HG02623 (cell line): ENCODE data around the gene CSPG5.

Experiments
- ATAC-seq: cut with Tn5 transposase; IDR thresholded peaks from one replicate; pipeline ENCODE4 v1.9.1; 2021; ENCODE audit warnings: moderate library complexity; ENCODE audit not compliant: unreplicated experiment

Gene CSPG5

DNA sequence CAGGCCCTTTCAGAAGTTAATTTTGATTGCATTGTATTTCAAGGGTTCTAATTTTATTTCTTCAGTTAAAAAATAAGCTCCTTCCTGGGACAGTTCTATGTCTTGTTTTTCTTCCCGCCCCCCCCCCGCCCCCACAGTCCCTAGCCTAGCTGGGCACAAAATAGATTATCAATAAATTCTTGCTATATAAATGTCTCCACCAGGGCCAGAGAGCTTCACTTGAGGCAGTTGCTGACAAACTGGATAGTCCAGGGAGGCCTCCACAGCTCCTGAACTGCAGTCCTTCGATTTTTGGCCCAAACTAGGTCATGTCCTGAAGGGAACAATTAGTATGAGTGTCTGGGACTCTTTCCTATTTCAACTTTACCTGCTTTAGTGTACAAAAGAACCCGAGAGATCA lies 9.9 kb upstream of the CSPG5 start:
- no peak for ATAC-seq

DNA sequence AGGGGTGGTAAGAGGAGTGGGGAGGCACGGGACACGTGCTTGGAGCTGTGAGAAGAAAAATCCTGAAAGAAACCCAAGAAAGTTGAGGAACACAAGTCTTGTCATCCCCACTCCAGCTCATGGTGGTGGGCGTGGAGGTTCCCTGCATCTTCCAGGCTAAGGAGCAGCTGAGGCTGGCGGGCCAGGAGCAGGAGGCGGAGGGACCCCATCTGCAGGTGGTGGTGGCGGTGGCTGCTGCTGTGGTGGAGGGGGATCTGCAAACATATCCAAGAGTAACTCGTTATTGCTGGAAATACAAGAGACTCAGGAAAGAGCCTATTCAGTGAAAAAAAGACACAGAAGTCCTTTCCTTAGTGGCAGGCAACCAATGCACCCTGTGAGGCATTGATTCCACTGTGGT lies 9.4 kb upstream of the CSPG5 start:
- no peak for ATAC-seq

DNA sequence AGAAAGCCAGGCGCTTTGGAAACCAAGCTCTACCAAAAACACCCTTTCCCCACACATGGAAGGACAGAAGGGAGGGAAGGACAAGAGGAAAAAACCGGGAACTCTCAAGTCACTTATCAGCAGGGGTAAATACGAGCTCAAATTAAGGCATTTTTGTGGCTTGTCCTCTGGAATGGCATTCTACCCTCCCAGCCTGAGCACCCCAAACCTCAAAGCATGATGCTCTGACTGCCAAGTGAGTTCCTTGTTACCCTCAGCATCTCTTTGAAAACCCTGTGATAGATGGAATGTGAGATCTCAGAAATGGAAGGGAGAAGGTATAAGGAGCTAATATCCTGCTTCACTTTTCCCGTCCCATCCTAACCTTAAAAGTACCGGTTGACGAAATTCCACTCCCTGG lies 8.1 kb upstream of the CSPG5 start:
- ATAC-seq = no peak

DNA sequence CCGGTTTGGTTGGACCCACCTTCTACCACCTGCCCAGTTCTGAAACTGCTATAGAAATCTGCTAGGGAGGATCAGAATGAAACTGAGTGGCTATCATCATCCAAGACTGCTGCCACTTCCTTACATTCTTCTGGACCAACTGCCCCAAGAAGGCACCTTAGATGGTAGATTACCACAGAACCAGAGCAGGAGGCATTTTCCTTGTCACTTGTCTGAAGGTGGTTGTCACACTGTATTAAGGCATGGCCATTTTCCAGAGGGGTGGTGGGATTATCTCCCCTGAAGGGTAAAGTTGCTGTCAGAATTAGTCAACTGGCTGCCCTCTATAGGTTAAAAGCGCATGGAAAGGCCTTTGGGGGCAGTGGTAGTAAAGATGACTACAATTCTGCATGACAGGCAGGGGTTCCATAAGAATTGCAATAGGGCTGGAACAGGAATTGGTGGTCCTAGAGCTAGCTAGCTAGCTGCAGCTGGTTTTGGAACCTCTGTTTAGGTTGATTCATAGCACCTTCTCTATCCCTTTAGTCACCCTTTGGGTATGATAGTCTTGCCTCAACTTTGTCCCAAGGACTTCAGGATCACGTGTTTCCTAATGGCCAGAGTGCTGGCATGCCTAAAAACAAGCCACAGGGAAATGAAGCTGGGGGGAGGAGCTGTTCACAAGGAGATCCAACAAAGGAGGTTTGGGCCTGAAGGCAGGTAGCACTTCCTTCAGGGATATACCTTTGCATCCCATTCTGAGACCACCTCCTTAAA lies 4.8 kb upstream of the CSPG5 start:
- ATAC-seq = no peak

DNA sequence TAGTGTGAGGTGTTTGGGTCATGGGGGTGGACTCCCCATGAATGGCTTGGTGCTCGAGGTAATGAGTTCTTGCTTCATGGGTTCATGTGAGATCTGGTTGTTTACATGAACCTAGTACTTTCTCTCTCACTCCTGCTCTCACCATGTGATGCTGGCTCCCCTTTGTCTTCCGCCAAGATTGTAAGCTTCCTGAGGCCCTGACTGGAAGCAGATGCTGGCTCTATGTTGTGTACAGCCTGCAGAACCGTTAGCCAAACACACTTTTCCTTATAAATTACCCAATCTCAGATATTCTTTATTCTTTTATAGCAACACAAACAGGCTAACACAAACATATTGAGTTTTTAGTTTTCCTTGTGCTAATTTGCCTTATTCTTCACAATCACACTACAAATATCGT lies 3.2 kb upstream of the CSPG5 start:
- no peak for ATAC-seq

DNA sequence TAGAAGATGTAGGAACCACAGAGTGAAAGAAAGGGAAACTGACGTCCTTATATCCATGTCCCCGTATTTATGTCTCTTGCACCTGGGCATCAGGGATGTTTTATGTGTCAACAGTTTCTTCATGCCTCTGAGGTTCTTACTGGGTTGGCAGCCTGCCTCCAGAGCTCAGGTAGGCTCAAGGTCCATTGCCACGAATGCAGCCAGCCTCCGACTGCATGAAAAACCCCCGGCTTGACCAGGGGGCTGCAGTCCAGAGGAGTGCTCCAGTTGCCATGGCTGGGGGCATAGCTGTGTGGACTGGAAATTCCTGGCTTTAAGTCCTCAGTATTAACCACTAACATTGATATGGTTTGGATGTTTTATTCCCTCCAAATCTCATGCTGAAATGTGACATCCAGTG lies 2.8 kb upstream of the CSPG5 start:
- ATAC-seq = no peak

DNA sequence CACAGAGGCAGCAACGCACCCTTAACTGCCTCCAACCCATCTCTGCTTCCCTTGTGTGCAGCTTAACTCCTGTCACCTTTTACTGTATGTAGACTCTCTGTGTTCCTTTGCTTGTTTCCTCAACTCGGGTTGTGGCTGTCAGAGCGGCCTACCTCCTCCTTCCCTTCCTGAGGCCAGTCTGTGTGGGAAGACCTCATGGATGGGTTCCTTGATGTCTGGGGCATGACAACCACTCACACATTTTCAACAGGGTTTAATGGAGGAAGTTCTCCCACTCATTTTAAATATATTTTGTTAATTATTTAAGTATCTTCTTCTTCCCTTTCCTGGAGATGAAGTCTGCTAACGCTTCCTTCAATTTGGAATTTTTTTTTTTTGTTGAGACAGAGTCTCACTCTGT lies 1.8 kb upstream of the CSPG5 start:
- ATAC-seq = no peak

DNA sequence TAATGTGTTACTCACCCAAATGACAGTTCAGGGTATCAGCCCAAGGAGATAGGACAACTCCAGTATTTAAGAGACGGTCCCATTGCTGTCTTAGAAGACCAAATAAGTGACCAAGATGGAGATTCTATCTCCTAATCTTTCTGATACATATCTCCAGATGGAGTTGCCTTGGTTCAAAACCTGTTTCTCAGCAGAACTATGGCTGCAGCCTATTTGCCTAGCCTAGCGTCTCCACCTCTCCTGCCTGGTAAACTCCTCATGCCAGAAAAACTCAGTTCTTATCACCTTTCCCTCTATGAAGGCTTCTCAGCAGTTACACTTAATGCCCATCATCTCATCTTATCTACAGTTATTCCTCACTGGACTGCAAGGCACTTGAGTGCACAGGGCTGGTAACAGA lies 1.2 kb upstream of the CSPG5 start:
- ATAC-seq = no peak

DNA sequence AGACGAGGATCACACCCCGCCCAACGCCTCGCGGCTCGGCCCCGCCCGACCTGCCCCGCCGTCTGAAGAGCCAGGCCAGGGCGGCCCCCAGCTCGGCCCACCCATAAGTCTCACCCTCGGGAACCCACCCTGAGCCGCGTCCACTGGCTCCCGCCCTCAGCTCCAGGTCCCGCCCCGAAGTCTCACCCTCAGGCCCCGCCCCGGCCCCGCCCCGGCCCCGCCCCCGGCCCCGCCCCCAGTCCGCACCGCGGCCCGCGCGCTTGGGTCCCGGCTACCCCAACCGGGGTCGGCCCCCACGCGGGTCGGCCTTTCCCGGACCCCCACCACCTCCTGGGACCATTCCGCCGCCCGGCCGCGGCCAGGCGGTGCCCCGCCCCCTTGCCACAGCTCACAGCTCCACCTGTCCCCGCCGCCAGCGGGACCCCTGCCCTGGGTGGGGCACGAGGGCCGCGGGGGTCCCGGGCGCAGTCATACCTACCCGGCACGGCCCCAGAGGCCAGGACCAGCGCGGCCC lies 489 bp downstream of the CSPG5 start:
- ATAC-seq = no peak

DNA sequence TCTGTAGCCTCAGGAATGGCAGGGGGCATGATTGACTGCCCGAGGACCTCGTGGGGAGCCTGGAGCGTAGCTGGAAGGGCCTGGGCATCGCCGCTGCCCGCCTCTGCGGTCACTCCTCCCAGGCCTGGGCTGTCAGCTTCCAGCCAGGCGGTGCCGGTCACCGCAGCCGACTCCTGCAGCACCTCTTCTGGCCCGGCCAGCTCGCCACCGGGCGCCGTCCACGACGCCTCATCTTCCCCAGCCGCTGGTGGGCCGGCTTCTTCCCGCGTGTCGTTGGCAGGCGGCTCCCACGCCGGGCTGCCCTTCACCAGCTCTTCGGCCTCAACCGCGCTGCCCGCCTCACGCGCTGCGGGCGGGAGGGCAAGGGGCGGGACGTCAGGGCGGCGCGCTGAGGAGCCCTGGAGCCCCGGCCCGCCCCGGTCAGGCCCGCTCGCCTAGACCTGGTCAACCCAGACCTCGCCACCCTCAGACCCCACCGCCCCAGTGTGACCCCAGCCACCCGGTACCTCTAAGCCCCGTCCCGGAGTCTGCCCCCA lies 1.0 kb downstream of the CSPG5 start:
- no peak for ATAC-seq

DNA sequence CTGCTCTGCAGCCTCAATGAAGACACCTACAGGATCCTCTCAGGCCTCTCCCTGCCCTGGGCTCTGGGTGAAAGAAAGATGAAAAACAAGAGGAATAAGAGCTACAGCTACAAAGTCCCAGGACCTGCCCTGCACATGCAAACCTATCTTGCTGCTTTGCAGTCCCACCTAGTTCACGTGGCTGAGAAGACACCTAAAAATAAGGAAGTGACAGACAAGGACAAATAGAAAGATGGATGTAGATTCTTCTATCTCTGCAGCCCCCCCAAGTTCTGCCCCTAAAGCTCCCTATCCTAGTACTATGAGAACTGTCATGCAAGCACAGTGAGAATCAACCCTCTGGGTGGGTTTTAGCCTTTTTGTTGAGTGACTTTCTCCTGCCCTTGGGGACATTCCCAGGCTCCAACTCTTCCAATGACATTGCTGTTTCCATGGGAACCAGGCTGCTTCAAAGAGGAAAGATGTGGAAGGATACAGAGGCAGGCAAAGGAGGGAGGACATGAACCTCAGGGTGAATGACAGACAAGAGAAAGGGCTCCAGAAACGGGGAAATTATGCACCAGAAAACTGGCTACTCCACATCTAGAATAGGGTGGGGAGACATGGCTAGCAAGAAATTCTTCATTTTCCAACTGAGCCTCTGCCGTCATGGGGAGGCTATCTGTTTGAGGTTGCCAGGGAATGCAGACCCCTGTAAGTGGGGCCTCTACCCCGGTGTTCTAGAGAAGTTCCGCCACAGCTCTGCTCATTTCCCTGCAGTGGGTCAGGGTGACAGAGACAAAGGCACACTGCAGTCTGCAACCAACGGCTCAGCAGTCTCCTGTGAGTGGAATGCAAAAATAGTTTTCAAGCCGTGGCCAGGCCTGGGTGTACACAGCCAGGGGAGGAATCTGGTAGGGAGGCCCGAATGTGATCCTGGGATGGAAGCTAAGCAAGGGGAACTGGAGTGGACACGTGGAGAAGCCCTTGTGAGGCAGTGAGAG lies 5.2 kb downstream of the CSPG5 start:
- ATAC-seq = no peak

DNA sequence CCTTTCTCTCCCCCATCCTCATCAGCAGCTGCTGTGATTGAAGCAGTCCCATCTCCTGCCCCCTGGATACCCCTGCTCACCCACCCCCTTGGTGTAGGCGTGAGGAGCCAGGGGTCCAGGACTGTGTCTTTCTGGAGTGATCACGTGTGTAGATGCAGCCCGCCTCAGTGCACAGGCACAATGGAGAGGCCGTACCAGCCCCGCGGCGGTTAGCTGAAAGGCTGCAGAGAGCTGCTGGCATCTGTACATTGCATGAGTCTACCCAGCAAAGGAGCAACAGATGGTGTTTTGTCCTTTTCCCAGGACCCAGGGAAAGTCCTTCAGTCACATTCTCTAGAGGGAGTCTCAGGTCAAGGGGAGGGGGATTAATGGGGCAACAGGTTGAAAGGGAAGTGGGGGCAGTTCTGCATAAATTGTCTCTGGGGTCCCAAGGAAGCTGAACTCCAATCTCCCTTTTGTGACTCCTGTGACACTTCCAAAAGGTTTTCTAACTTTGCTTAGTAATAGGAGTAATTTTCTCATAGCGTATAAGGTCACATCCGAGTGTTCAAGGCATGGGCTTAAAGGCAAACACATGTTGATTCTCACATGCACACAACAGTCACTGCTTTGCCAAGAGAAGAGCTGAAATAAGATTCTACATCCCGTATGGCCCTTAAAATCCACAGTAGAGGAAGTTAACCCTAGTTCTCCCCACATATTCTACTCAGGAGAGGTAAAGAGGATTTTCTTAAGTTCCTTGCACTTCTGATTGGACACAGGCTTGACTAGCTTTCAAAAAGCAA lies 7.1 kb downstream of the CSPG5 start:
- ATAC-seq = no peak

DNA sequence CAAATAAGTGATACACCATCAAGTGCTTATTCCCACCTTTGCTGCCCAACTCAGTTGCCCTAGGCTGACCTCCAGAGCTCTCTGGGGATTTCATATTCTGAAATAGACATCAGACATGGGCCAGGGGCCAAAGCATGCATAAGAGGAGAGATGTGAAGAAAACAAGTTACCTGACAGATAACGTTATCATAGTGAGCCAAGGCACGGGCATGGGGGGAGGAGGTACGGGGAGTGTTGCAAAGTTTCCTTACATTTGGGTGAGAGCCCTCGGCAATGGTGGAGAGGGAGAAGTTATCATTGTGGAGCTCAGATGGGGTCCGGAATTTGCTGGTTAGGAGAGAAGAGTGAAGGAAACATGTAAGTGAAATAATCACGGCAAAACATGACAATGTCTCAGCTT lies 9.8 kb downstream of the CSPG5 start:
- ATAC-seq = no peak

DNA sequence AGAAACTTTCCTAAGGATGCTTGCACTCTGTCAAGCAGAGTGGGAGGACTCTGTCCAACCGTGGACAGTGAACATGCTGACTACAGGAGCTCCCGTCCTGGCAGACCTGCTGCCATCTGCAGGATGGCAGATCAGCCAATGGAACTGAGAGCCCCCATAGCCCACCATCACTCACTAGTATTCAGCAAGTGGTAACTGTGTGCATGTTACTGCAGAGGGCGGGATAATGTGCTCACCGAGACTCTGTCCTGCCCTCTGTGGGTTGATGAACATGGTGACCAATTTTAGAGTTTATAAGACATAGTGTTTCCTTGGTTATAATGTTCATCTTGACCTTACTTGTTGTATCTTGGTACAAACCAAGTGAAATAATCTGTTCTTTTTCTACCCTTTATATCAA lies 11.5 kb downstream of the CSPG5 start:
- no peak for ATAC-seq

DNA sequence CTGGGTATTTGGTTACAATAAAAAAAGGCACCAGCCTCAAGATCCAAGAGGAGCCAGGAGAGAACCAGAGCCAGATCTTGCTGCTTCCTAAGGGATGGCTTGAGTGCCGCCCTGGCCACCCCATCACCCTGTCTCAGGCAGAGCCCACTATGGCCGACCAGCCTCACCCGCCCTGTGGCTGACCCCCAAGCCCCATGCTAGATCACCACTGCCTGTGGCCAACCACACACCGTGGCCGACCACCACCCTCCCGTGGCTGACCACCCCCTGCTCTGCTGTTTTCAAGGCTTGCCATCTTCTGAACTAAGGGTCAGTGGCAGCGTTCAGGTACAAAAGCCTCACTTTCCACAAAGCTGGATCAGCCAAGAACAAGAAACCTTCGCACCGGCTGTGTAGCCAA lies 12.0 kb downstream of the CSPG5 start:
- ATAC-seq = no peak

DNA sequence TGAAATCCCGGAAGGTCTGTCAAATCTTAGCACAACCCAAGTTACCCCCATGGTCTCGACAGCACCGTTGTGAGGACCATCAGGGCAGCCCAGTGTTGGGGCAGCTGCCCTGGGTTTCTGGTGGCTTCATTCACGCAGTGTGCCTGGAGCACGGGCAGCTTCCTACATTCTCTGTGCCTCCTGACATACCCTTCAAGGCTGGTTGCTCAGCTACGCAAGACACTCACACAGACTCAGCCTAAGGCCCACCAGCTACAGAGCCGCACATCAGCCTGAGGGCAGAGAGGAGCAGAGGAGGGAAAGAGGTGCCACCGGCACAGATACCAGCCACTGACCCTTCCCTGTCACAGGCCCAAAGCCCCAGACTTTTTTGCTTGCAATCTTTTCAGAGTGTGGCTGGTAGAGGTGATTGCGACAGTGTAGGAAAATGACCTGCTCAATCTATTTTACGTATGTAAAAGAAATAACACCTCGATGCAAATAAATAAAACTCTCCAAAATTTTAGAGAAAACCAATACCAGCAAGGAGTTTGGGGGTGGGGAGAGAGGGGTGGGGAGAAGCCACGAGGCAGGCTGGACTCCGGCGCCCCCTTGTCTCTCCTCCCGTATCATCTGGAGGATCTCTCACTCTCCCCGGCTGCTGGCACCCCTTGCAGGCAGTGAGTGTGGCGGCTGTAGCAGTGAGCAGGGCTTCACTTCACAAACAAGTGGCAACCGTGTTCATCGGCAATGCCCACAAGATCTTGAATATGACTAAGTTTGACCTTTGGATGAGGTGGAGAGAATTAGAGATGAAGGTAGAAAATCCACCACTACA lies 12.7 kb downstream of the CSPG5 start:
- ATAC-seq = no peak

DNA sequence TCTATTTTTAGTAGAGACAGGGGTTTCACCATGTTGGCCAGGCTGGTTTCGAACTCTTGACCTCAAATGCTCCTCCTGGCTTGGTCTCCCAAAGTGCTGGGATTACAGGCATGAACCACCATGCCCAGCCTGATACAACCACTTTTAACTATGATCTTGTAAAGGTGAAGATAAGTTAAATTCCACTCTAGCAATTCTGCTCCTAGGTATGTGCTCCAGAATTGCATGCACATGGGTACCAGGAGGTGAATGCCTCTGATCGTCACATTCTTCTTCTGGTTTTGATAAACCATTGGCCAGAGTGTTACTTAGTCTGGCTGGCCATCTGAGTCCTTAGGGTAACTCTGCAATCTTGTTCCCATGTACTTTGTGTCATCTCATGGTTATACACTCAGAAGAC lies 22.3 kb downstream of the CSPG5 start:
- no peak for ATAC-seq

DNA sequence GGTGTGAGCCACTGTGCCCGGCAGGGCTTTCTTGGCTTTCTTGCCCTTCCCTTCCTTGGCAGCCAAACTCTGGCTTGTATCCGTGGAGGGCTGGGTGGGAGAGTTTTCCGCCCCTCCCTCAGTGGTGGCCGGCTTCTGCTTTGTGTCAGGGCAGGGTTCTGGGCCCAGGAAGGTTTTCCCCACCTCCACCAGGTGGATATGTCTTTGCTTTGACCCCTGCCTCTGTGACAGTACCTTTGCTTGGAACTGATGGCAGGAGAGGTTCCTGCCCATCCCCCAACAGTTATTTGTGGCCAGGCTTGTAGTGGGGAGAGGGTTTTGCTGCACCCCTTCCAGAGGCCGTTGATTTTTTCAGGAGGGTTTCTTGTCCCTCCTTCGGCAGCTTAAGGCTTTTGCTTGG lies 24.3 kb downstream of the CSPG5 start:
- ATAC-seq = no peak

DNA sequence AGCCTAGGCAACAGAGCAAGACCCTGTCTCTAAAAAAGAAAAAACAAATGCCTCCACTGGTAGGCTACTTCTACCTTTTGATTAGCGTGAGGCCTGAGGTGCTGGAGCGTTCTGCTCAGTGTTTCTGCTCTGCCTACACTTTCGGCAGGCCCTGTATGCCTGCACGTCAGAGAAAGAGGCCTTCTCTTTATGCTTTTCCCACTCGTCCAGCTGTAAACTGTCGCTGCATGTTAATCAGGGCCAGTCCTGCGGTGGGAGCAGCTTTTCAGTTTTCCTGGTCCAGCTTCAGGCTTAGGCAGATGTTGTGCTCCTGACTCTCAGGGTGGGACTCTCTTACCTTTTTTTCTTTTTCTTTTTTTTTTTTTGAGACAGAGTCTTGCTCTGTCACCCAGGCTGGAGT lies 25.3 kb downstream of the CSPG5 start:
- no peak for ATAC-seq
